ENCODE measurements around the gene SMAGP.
"Not testable (repeated sequence)": the region's sequence is repeated elsewhere in the genome, so short reads cannot be mapped to it uniquely, and the experiment has no call there.

GRCh38 chr12:51219857-51220256 lies 50.4 kb downstream of the SMAGP start:
- not testable (repeated sequence) for TF ChIP-seq CTCF (IDR thresholded peaks at IDR 0.05 in 4 of 5, conservative IDR thresholded peaks at IDR 0.05 in 1 of 5); POLR2A (IDR thresholded peaks at IDR 0.05)

All from gastrocnemius medialis (tissue), 4 donors.